ENCODE measurements around the gene GIT2.
A peak's percentile ranks its signal among the peaks of the same experiment; 100 is the strongest.

The GIT2 gene

GRCh38 chr12:109923481-109924245 is 72.5 kb downstream of the GIT2 start:
- no peak overlapping the region for H2BK120ac ChIP-seq (ENCODE audit: low read depth, low read length)
- H4K8ac ChIP-seq (ENCODE audit: low read length): peak overlapping the region; percentile 14
- no peak overlapping the region for H2BK12ac ChIP-seq (ENCODE audit: low read length in 2 of 2)
- H3K36me3 ChIP-seq (ENCODE audit: control insufficient read depth in 1 of 2, insufficient read depth in 2 of 2, low read depth in 1 of 2, low read length in 2 of 2): peaks cover 47 to 56% of the 10 kb centered on the region in 2 experiments
- no peaks in the 10 kb centered on the region for H3K9me3 ChIP-seq (ENCODE audit: control insufficient read depth, low read length)
- H3K4me1 ChIP-seq (ENCODE audit: control insufficient read depth, insufficient read depth, low read depth, low read length): peaks cover 2% of the 10 kb centered on the region
- no peak overlapping the region for H3K4me2 ChIP-seq (ENCODE audit: low read length, poor library complexity, severe bottlenecking)
- H2AFZ ChIP-seq (ENCODE audit: low read depth, low read length): no peak overlapping the region
- no peak overlapping the region for H3K14ac ChIP-seq (ENCODE audit: low read length in 2 of 2)
- H3K27me3 ChIP-seq (ENCODE audit: control insufficient read depth in 1 of 2, insufficient read depth in 1 of 2, low read length in 2 of 2): no peaks in the 10 kb centered on the region
- no peak overlapping the region for H3K4me3 ChIP-seq (ENCODE audit: insufficient read depth in 1 of 2, low read depth in 1 of 2, low read length in 2 of 2)
- no peak overlapping the region for H4K91ac ChIP-seq (ENCODE audit: low read length)
- H3K9ac ChIP-seq (ENCODE audit: low read length): no peak overlapping the region
- no peak overlapping the region for H3K18ac ChIP-seq (ENCODE audit: low read depth in 1 of 2, low read length in 2 of 2)
- no peak overlapping the region for H2BK5ac ChIP-seq (ENCODE audit: low read depth, low read length, poor library complexity, severe bottlenecking)
- no peak overlapping the region for H3K23ac ChIP-seq (ENCODE audit: low read length in 2 of 2)
- 91% methylated on average over 17 of the region's 17 CpGs for WGBS
- no peak overlapping the region for H2BK15ac ChIP-seq (ENCODE audit: low read depth, poor library complexity, severe bottlenecking)
- no peak overlapping the region for H3K27ac ChIP-seq (ENCODE audit: low read length, poor library complexity, severe bottlenecking)
- H3K4ac ChIP-seq (ENCODE audit: low read depth in 1 of 2, low read length in 2 of 2): no peak overlapping the region
- H3K79me1 ChIP-seq (replicated peaks; ENCODE audit: low read length, poor library complexity, severe bottlenecking): no peaks in the 10 kb centered on the region
- H2AK5ac ChIP-seq (ENCODE audit: low read length, severe bottlenecking): no peak overlapping the region
- DNase-seq: no peak

GRCh38 chr12:109923038-109923437 is 73.1 kb downstream of the GIT2 start:
- no peak for DNase-seq
- Histone ChIP-seq H3K36me3 (ENCODE audit: control insufficient read depth in 1 of 2, insufficient read depth in 2 of 2, low read depth in 1 of 2, low read length in 2 of 2) (peaks cover 46 to 52% of the 10 kb centered on the region in 2 experiments), H3K14ac (ENCODE audit: low read length in 2 of 2) (no peak overlapping the region), H4K8ac (ENCODE audit: low read length) (no peak overlapping the region), H2AK5ac (ENCODE audit: low read length, severe bottlenecking) (no peak overlapping the region), H4K91ac (ENCODE audit: low read length) (no peak overlapping the region), H2BK15ac (ENCODE audit: low read depth, poor library complexity, severe bottlenecking) (no peak overlapping the region), H3K27ac (ENCODE audit: low read length, poor library complexity, severe bottlenecking) (no peak overlapping the region), H3K4me2 (ENCODE audit: low read length, poor library complexity, severe bottlenecking) (no peak overlapping the region), H3K4ac (ENCODE audit: low read depth in 1 of 2, low read length in 2 of 2) (no peak overlapping the region), H3K18ac (ENCODE audit: low read depth in 1 of 2, low read length in 2 of 2) (no peak overlapping the region), H3K4me3 (ENCODE audit: insufficient read depth in 1 of 2, low read depth in 1 of 2, low read length in 2 of 2) (no peak overlapping the region), H3K9me3 (ENCODE audit: control insufficient read depth, low read length) (no peaks in the 10 kb centered on the region), H2BK120ac (ENCODE audit: low read depth, low read length) (no peak overlapping the region), H2BK12ac (ENCODE audit: low read length in 2 of 2) (no peak overlapping the region), H3K4me1 (ENCODE audit: control insufficient read depth, insufficient read depth, low read depth, low read length) (peaks cover 2% of the 10 kb centered on the region), H3K79me1 (replicated peaks; ENCODE audit: low read length, poor library complexity, severe bottlenecking) (no peaks in the 10 kb centered on the region), H2BK5ac (ENCODE audit: low read depth, low read length, poor library complexity, severe bottlenecking) (no peak overlapping the region), H2AFZ (ENCODE audit: low read depth, low read length) (no peak overlapping the region), H3K23ac (ENCODE audit: low read length in 2 of 2) (no peak overlapping the region), H3K27me3 (ENCODE audit: control insufficient read depth in 1 of 2, insufficient read depth in 1 of 2, low read length in 2 of 2) (no peaks in the 10 kb centered on the region), H3K9ac (ENCODE audit: low read length) (no peak overlapping the region)
- WGBS: 94% methylated on average over 5 of the region's 5 CpGs

- WGBS: 95% methylated on average over 1 of the region's 4 CpGs
- no peak overlapping the region for H3K14ac ChIP-seq (ENCODE audit: low read length in 2 of 2)
- no peaks in the 10 kb centered on the region for H3K27me3 ChIP-seq (ENCODE audit: control insufficient read depth in 1 of 2, insufficient read depth in 1 of 2, low read length in 2 of 2)
- no peaks in the 10 kb centered on the region for H3K9me3 ChIP-seq (ENCODE audit: control insufficient read depth, low read length)
- no peaks in the 10 kb centered on the region for H3K79me1 ChIP-seq (replicated peaks; ENCODE audit: low read length, poor library complexity, severe bottlenecking)
- no peak overlapping the region for H3K27ac ChIP-seq (ENCODE audit: low read length, poor library complexity, severe bottlenecking)
- no peak overlapping the region for H3K4me2 ChIP-seq (ENCODE audit: low read length, poor library complexity, severe bottlenecking)
- no peak overlapping the region for H3K23ac ChIP-seq (ENCODE audit: low read length in 2 of 2)
- no peak overlapping the region for H3K9ac ChIP-seq (ENCODE audit: low read length)
- H4K8ac ChIP-seq (ENCODE audit: low read length): no peak overlapping the region
- no peak overlapping the region for H2BK15ac ChIP-seq (ENCODE audit: low read depth, poor library complexity, severe bottlenecking)
- no peak overlapping the region for H3K18ac ChIP-seq (ENCODE audit: low read depth in 1 of 2, low read length in 2 of 2)
- H3K4me1 ChIP-seq (ENCODE audit: control insufficient read depth, insufficient read depth, low read depth, low read length): peaks cover 2% of the 10 kb centered on the region
- H2AFZ ChIP-seq (ENCODE audit: low read depth, low read length): no peak overlapping the region
- no peak overlapping the region for H3K4me3 ChIP-seq (ENCODE audit: insufficient read depth in 1 of 2, low read depth in 1 of 2, low read length in 2 of 2)
- H2BK5ac ChIP-seq (ENCODE audit: low read depth, low read length, poor library complexity, severe bottlenecking): no peak overlapping the region
- peaks cover 50 to 62% of the 10 kb centered on the region in 2 experiments for H3K36me3 ChIP-seq (ENCODE audit: control insufficient read depth in 1 of 2, insufficient read depth in 2 of 2, low read depth in 1 of 2, low read length in 2 of 2)
- H3K4ac ChIP-seq (ENCODE audit: low read depth in 1 of 2, low read length in 2 of 2): no peak overlapping the region
- no peak overlapping the region for H2BK12ac ChIP-seq (ENCODE audit: low read length in 2 of 2)
- DNase-seq: no peak
- no peak overlapping the region for H2AK5ac ChIP-seq (ENCODE audit: low read length, severe bottlenecking)
- H4K91ac ChIP-seq (ENCODE audit: low read length): no peak overlapping the region
- no peak overlapping the region for H2BK120ac ChIP-seq (ENCODE audit: low read depth, low read length)
Measured at GRCh38 chr12:109921982-109922381, 74.2 kb downstream of the GIT2 start.

DNA sequence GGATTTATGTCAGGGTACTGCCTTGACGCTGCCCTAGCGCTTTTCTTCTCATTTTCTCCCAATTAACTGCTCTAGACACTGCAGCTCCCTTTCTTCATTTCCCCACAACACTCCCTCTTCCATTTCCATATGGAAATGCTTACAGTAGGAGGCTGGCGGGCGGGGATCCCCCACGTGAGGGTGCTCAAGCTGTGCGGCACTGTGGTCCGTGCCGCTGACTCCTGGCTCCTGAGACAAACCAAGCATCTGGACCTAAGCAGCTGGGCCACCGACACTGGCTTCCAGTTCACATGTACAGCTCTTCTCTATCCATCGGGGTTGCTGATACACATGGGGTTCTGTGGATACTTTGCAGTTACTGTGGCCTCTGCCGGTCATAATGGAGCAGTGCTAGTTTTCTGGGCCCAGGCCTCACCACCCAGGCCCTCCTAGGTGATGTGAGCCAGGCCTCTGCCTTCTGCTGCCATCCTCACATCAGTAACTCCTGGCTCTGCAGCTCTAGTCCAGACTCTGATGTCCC is 75.8 kb downstream of the GIT2 start:
- Histone ChIP-seq H3K4ac (ENCODE audit: low read depth in 1 of 2, low read length in 2 of 2) (no peak overlapping the region), H3K9ac (ENCODE audit: low read length) (no peak overlapping the region), H2BK5ac (ENCODE audit: low read depth, low read length, poor library complexity, severe bottlenecking) (no peak overlapping the region), H2BK120ac (ENCODE audit: low read depth, low read length) (no peak overlapping the region), H4K8ac (ENCODE audit: low read length) (no peak overlapping the region), H3K27me3 (ENCODE audit: control insufficient read depth in 1 of 2, insufficient read depth in 1 of 2, low read length in 2 of 2) (no peaks in the 10 kb centered on the region), H3K27ac (ENCODE audit: low read length, poor library complexity, severe bottlenecking) (no peak overlapping the region), H3K4me3 (ENCODE audit: insufficient read depth in 1 of 2, low read depth in 1 of 2, low read length in 2 of 2) (no peak overlapping the region), H3K14ac (ENCODE audit: low read length in 2 of 2) (no peak overlapping the region), H3K4me2 (ENCODE audit: low read length, poor library complexity, severe bottlenecking) (no peak overlapping the region), H2BK12ac (ENCODE audit: low read length in 2 of 2) (no peak overlapping the region), H4K91ac (ENCODE audit: low read length) (no peak overlapping the region), H3K4me1 (ENCODE audit: control insufficient read depth, insufficient read depth, low read depth, low read length) (no peaks in the 10 kb centered on the region), H3K9me3 (ENCODE audit: control insufficient read depth, low read length) (no peaks in the 10 kb centered on the region), H3K79me1 (replicated peaks; ENCODE audit: low read length, poor library complexity, severe bottlenecking) (no peaks in the 10 kb centered on the region), H3K18ac (ENCODE audit: low read depth in 1 of 2, low read length in 2 of 2) (no peak overlapping the region), H2BK15ac (ENCODE audit: low read depth, poor library complexity, severe bottlenecking) (no peak overlapping the region), H2AK5ac (ENCODE audit: low read length, severe bottlenecking) (no peak overlapping the region), H3K23ac (ENCODE audit: low read length in 2 of 2) (no peak overlapping the region), H3K36me3 (ENCODE audit: control insufficient read depth in 1 of 2, insufficient read depth in 2 of 2, low read depth in 1 of 2, low read length in 2 of 2) (peaks cover 48 to 72% of the 10 kb centered on the region in 2 experiments), H2AFZ (ENCODE audit: low read depth, low read length) (no peak overlapping the region)
- WGBS: 94% methylated on average over 11 of the region's 11 CpGs
- DNase-seq: no peak
